Inferior parietal cortex (tissue), 1 donor: ENCODE measurements around the gene RAD23A.

ENCODE experiments used
- DNase-seq: peaks from one replicate; pipeline ENCODE4 v3.0.0-alpha.2; 2016; ENCODE audit errors: extremely low spot score

The RAD23A gene

DNA sequence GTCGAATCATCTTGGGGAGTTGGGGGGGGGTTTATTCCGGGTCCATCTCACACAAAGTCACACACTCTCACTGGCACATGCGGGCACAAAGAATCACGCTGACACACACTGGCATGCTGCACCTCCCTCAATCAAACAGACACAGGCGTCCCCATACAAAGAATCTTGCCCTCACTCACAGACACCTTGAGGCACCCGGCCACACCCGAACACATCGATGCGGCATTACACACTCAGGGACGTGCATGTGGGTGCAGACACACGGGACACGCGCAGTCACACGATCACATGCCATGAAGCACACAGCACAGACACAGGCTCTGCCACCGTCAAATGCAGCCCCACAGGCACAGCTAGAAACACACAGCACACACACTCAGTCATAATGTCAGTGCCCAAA lies 57.4 kb downstream of the RAD23A start:
- peak; percentile 50 for DNase-seq
